GM18526 (cell line): ENCODE results near the gene DAD1.

ENCODE experiments used
- POLR2A ChIP-seq: IDR thresholded peaks from 3 replicates; pipeline ENCODE4 v1.6.1; 2011; ENCODE audit not compliant: insufficient read length; ENCODE audit errors: extremely low read depth

Gene DAD1

DNA sequence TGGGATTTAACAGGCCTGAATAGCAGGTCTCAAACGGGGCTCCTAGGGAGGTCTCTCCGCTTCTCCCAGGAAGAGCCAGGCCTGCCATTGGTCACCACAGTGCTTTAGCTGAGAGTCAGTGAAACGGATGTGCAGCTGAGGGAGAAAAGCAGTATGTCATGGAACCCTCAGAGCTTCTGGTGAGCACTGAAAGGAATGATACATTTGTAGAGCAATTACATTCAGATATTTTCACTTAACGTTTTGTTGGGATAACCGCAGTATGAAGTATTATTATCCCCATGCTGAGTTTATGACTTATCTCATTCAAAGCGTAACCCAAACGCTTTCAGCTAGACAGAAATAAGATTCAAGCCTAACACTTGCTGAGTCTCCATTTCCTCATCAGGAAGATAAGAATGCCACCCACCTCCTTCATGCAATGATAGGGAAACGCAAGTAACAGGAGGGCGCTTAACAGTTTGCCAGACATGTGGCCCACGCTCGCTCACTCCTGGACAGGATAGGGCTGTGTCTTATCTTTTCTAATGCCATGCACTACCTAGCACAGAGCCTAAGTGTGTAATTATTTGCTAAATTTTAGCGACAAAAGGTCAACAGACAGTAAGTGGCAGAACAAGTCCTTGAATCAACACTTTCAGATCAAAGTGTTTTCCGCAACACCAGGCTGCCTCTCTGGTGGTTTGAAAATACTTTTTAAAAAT, 28.2 kb downstream of the DAD1 start:
- TF ChIP-seq POLR2A, result no peak

DNA sequence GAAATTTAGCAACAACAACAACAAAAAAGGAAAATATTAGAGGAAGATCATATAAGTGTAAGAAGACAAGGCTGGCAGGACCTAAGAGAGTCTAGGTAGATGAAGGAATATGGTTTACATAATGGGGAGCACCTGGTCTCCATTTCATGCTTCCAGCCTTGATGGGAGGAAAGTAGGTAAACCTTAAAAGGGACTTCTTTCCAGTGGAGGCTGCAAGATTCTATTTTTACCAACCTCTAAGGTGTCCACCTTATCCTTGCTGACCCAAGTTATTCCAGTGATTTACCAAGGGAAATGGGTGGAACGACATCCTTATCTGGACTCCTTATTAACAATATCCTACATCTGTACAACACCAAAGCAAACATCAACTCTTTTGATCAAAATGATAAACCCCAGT, 30.0 kb downstream of the DAD1 start:
- TF ChIP-seq POLR2A, result no peak

DNA sequence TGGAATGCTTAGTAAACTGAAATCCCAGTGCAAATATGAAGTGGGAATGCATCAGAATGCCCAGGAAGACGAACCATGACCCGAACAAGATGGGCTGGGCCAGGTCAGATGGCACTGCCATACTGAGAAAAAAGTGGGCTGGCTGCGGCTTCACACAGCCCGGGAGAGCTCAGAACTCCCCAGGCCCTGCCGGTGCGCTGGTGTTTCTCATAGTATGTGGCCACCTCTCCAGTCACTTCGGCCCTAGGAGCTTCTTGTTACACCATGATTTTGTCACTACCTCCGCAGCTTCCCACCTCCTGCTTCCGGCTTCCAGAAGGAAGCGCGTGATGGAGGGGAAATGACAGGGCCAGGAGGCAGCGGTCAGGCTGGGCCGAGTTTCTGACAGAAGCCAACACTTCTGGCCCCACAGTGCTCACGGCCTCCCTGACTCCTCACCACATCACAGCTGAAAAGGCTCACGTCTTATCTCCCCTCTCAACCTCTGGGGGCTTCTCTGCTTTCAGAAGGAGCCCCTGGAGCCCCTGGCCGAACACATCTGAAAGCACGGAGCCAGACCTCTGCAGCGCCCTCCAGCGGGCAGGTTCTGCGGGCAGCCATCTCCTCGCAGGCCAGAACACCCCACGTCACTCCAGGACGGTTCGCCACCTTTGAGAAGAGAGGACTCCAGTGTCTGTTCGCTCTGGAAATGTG, 30.7 kb downstream of the DAD1 start:
- TF ChIP-seq POLR2A, result no peak

DNA sequence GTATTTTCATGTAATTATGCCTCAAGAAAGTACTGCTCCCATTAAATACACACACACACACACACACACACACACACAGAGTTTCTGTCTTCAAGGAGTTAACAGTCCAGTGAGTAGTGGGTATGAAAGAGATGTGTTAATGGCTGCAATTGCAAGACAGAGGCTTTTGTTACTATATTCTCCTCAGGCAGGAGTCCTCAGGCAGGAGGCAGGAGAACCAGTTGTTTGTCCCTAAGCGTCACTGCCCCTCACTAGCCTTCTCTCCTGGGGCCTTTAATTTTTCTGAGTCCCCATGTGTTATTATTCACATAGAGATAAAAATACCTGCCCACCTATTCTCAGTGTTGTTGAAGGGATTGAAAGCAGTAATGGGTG, 31.2 kb downstream of the DAD1 start:
- TF ChIP-seq POLR2A, result no peak

DNA sequence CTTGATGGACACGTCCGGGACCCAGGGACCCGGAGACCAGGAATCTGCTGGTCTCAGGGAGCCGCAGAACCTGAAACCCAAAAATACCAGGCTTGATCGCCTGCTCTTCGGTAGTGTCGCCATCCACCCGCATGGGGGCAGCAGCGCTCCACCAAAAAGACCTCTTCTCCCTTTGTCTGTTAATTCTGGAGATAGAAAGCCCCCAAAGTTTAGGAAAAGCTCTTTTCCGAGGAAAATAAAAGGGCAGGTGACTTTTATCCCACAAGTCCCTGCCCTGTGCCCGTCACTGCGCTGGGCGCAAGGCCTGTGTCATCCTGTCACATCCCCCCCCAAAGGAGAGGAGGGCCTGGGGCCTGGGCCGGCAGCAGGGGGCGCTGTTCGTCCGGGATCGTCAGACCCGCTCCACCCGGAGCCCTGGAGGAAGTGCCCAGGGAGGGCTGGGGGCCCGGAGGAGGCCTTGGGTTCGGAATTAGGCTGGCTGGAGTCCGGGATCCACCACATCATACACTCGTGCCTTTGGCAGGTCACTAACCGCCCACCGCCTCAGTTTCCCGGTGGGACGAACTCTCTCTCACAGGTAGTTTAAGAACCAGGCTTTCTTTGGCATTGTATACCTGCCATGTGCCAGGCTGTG, 31.9 kb downstream of the DAD1 start:
- TF ChIP-seq POLR2A, result peak; percentile 35

DNA sequence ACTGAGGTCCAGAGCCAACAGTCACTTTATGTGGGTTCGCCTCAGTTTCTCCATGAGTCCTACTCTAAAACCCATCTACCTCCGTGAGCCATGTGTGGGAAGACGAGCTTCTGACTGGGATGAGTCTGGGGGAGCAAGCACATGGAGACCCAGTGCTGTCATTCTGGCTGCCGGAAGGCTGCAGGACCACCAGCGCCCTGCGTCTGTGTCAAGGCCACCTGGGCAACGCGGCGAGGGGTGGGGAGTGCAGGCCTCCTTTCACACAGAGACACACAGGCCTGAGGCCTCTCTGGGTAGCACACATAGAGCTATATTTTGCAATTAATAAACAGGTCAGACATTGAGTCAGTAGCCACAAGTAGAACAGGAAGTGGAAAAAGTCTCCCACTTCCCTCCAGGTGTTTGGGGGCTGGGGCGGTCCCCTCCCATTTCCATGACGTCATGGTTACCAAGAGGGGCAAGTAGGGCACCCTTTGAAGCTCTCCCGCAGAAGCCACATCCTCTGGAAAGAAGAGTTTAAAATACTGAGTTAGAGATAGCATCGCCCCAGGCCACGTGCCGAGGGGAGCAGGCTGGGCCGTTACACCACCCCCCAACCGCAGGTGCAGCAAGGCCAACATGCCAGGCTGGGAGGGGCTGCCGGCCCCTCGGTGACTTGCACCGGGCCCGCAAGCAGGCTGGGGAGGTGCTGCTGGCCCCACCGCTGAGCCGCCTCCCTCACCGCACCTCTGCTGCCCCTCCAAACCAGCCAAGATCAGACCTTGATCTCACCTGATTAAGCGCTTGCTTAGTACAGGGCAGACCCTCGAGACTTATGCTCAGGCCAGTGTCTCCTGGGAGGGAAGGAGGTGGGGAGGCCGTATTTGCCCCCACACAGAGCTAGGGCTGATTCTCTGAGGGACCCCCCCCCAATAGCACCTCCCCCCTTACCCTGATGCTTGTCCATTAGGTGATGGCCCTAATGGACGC, 32.7 kb downstream of the DAD1 start:
- peak; percentile 47 for TF ChIP-seq POLR2A

DNA sequence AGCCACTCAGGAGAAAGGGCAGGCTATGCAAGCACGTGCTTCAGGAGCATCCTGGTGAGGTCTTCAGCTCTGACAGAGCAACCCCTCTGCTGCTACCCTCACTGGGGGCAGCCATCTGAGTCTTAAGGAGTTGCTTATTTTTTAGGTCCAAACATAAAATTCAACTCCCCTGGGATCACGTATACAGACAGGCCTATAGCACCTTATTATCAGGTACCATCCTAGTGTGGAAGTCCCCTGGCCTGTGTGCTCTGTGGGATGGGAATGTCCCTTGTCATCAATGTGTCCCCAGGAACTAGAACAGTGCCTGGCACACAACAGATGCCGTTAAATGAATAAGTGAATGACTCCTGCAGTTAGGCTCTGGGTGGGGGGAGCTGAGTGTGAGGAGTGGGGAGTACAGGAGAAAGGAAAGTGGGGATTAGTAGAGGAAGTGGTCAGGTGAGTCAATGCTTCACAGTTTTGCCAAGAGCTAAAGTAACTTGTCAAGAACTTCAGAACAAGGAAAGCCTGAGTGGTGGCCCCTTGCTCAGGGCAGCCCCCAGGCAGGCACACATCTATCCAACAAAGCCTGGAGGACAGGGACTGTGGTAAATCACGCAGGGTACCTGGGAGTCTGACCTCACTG, 33.5 kb downstream of the DAD1 start:
- TF ChIP-seq POLR2A, result peak; percentile 41

DNA sequence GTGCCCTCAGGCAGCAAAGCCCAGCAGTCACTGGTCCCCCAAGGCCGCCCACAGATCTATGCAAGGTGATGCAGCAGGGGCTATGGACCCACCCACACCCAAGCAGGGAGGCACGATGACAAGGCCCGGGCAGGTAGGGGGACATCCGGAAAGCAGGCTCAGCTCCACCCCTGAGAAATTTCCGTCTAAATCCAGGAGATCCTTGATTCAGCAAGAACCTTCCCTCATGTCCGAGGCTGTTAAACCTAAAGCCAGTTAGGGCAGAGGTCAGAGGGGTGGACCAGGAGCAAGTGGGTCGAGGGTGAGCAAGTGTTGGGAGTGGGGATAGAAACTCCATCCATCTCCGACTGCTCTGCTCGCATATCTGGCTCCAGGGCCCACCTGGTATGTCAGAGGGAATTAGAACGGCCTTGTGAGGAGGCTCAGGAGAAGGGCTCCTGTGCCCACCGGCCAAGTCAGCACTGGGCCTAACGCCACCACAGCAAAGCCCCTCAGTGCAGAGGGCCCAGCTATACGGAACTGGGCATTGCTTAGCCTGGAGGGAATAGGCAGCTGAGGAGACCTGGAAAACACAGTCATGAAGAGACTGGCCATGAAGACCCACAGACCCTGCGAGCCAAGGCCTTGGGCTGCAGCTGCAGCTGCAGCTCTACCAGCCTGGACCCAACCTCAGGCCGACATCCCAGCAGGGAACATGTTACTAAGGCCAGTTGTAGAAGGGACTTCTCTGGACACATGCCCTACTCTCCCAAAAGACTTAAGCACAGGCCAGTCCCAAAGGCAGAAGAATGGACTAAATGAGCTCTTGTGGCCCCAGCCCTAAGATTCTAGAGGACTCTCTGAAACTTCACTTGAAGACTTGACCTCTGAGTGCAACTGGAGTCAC, 34.3 kb downstream of the DAD1 start:
- no peak for TF ChIP-seq POLR2A

DNA sequence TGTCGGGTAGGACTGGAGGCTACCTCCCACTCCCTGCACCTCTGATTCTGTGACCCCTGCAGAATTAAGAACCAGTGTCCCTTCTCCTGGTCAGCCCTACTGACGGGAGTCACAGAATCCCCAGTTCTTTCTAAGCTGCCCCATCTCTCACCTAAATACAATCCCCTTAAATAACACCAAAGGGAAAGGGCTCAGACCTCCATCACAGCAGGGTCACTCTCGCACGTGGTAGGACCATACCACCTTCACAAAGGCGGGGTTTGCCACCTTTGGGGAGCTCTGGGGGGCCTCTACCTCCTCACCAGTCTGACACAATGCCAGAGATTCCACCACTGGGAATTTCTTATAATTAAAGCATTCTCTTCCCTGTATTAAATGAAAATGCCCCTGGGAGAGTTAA, 35.6 kb downstream of the DAD1 start:
- no peak for TF ChIP-seq POLR2A

DNA sequence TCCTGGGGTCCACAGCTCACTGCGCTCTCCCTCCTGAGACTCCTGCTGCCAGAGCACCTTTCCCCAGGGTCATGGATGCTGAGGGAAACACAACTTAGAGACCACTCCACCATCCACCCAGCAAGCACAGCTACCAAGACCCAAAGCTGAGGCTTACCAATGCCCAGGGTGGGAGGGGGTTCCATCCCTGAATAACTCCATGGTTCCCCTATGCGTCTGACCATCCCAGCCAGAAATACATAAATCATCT, 36.3 kb downstream of the DAD1 start:
- no peak for TF ChIP-seq POLR2A

DNA sequence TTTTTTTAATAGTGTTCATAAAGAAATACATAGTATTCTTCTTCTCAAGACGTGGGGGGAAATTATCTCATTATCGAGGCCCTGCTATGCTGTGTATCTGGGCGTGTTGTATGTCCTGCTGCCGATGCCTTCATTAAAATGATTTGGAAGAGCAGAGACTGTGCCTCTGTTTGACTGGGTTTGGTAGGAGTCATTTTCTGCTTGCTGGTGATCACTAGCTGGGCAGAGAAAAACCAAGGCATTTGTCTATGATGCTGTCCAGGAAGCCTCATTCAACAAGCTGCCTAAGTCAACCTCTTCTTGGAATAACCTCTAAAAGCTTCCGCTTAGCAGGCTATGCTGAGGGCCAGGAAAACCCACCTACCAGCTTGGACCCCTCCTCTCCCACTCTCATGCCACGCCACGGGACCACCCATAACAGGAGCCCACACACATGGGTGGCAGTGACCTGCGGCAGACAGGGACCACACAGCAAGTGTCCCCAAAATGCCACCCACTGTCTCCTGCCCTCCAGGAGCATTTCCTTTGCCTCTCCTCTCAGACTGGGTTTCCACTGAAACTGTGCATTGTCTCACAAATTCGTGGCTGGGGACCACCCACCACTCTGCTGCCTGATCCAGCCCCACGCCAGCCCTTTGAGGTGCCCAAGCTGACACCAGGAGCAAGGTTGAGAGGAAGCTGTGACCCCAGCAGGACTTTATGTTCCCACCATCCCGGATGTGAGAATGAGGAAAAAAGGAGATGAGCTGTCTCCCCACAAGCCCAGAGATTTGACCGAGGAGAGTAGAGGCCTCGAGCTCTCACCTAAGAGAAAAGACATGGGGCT, 36.8 kb downstream of the DAD1 start:
- no peak for TF ChIP-seq POLR2A

DNA sequence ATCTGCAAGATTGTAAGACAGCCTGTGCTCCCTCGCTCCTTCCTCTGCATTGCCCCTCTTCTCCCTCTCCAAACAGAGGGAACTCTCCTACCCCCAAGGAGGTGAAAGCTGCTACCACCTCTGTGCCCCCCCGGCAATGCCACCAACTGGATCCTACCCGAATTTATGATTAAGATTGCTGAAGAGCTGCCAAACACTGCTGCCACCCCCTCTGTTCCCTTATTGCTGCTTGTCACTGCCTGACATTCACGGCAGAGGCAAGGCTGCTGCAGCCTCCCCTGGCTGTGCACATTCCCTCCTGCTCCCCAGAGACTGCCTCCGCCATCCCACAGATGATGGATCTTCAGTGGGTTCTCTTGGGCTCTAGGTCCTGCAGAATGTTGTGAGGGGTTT, 37.4 kb downstream of the DAD1 start:
- TF ChIP-seq POLR2A, result no peak

DNA sequence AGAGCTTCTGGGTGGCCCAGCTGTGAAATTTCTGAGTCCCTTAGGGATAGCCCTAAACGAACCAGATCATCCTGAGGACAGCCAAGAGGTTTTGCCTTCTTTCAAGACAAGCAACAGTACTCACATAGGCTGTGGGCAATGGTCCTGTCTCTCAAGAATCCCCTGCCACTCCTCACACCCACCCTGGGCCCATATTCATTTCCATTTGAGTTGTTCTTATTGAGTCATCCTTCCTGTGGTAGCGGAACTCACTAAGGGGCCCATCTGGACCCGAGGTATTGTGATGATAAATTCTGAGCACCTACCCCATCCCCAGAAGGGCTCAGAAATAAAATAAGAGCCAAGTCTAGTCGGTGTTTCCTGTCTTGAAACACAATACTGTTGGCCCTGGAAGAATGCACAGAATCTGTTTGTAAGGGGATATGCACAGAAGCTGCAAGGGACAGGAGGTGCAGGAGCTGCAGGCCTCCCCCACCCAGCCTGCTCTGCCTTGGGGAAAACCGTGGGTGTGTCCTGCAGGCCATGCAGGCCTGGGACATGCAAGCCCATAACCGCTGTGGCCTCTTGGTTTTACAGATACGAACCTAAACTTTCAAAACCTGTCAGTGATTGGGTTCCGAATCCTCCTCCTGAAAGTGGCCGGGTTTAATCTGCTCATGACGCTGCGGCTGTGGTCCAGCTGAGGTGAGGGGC, 38.9 kb downstream of the DAD1 start:
- no peak for TF ChIP-seq POLR2A

DNA sequence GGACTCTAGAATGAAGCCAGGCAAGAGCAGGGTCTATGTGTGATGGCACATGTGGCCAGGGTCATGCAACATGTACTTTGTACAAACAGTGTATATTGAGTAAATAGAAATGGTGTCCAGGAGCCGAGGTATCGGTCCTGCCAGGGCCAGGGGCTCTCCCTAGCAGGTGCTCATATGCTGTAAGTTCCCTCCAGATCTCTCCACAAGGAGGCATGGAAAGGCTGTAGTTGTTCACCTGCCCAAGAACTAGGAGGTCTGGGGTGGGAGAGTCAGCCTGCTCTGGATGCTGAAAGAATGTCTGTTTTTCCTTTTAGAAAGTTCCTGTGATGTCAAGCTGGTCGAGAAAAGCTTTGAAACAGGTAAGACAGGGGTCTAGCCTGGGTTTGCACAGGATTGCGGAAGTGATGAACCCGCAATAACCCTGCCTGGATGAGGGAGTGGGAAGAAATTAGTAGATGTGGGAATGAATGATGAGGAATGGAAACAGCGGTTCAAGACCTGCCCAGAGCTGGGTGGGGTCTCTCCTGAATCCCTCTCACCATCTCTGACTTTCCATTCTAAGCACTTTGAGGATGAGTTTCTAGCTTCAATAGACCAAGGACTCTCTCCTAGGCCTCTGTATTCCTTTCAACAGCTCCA, 39.6 kb downstream of the DAD1 start:
- no peak for TF ChIP-seq POLR2A
